Erythroblast (primary cell): ENCODE data around the gene HPCAL1.

Experiments used
- GATA1 ChIP-seq: IDR thresholded peaks from 2 replicates; pipeline ENCODE4 v1.6.1; 2011; ENCODE audit warnings: low read depth, mild to moderate bottlenecking, control low read depth, low read length, moderate library complexity
- POLR2A ChIP-seq: IDR thresholded peaks from 2 replicates; pipeline ENCODE4 v1.6.1; 2011; ENCODE audit warnings: mild to moderate bottlenecking, low read length

DNA sequence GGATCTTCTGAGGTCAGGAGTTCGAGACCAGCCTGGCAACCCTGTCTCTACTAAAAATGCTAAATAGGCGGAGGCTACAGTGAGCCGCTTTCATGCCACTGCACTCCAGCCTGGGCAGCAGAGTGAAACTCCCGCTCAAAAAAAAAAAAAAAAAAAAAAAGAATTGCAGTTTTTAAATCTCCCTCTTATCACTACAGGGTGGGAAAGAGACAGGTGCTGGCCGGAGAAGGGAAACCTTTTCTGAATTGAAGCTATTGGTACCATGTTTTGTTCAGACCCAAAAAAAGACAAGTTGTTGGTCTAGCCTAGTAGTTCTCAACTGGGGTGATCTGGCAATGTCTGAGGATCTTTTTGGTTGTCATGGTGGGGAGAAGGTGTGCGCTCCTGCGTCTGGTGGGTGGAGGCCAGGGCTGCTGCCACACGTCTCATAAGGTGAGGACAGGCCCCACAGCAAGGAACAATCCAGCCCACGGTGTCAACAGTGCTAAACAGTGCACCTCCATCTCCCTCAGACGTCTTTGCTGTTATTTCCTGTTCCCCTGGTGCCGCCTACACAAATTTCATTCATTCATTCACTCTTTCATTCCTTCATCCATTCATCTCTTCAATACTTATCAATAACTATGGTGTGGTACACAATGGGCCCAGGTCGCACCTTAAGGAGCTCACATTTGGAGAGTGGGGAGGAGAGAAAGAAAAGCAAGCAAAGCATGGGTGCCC lies 174.2 kb downstream of the HPCAL1 start:
- TF ChIP-seq POLR2A = no peak
- no peak for TF ChIP-seq GATA1
